SH-SY5Y (cell line): ENCODE results near the gene SETD1B.

Experiments used
- GATA2 ChIP-seq: IDR thresholded peaks from 2 replicates; pipeline ENCODE4 v1.6.1; 2011; ENCODE audit warnings: mild to moderate bottlenecking, low read depth, low read length
- GATA3 ChIP-seq: IDR thresholded peaks from 2 replicates; pipeline ENCODE4 v1.6.1; 2011; ENCODE audit warnings: low read depth, mild to moderate bottlenecking, low read length, moderate library complexity

Gene SETD1B

GRCh38 chr12:121789233-121789781 is 14.5 kb upstream of the SETD1B start:
- TF ChIP-seq GATA2 (no peak), GATA3 (no peak)

- TF ChIP-seq GATA3 (no peak), GATA2 (no peak)
Measured at GRCh38 chr12:121789800-121790728, 13.7 kb upstream of the SETD1B start.

GRCh38 chr12:121791671-121792551 is 11.9 kb upstream of the SETD1B start:
- no peak for TF ChIP-seq GATA3
- no peak for TF ChIP-seq GATA2

GRCh38 chr12:121792607-121793439 is 11.0 kb upstream of the SETD1B start:
- TF ChIP-seq GATA3 (no peak), GATA2 (no peak)

GRCh38 chr12:121793440-121793837 is 10.4 kb upstream of the SETD1B start, which contains the start of gene RHOF:
Gene RHOF (minus strand): TSS chr12:121793688. CDS start chr12:121793633, 55 bp downstream.
- TF ChIP-seq GATA3 (no peak), GATA2 (no peak)

- TF ChIP-seq GATA3 (no peak), GATA2 (no peak)
Measured at GRCh38 chr12:121793838-121794533, 9.8 kb upstream of the SETD1B start.

- TF ChIP-seq GATA3 (no peak), GATA2 (no peak)
Measured at GRCh38 chr12:121794534-121795033, 9.2 kb upstream of the SETD1B start.

- no peak for TF ChIP-seq GATA2
Measured at GRCh38 chr12:121795034-121795968, 8.5 kb upstream of the SETD1B start.

GRCh38 chr12:121796855-121797751 is 6.7 kb upstream of the SETD1B start:
- TF ChIP-seq GATA3 (no peak), GATA2 (no peak)

GRCh38 chr12:121797937-121798786 is 5.6 kb upstream of the SETD1B start:
- TF ChIP-seq GATA2 (no peak), GATA3 (no peak)
